HCT116 (cell line): Measurements from ENCODE around the gene IL20RB. TPM values are rescaled to one million over a fixed set of nuclear protein-coding genes. Genes with fewer than 3 reads are reported as not detected.

Experiments used
- ATAC-seq: fragments of 200-7000 bp; cut with Tn5 transposase; 2 replicates; pipeline ENCODE4 v1.9.1; 2020; ENCODE audit warnings: mild to moderate bottlenecking, moderate library complexity
- BruUV-seq: library from RNA; stranded (reverse); fragments of 400-500 nt; replicated peaks from 2 replicates; lab custom pipeline; 2021; lab: Mats Ljungman, UMichigan
- CTCF ChIA-PET: fragments of 300-600 bp; sonication (Branson Sonifier 250); formaldehyde crosslinking; loops from one replicate; lab custom pipeline; 2021; ENCODE audit warnings: antibody characterized with exemption; lab: Charles Lee
- POLR2A ChIA-PET: fragments of 300-600, 350-600 bp; sonication (Branson Sonifier 250); formaldehyde crosslinking; loops from one replicate; lab custom pipeline; 2021; ENCODE audit warnings: antibody characterized with exemption; lab: Charles Lee
- RAD21 ChIA-PET, 2 experiments: fragments of 300-600 bp; sonication (Branson Sonifier 250); formaldehyde crosslinking; loops; one replicate each; lab custom pipeline; 2023; ENCODE audit warnings: low total read pairs in 2 of 2; ENCODE audit not compliant: uncharacterized antibody in 2 of 2, unreplicated experiment in 2 of 2, low non-redundant PET in 1 of 2; lab: Charles Lee
- DNase-seq: peaks from one replicate; pipeline ENCODE4 v3.0.0-alpha.2; 2010; ENCODE audit warnings: low read depth, low spot score
- H2AFZ ChIP-seq: fragments of 200-600 bp; shearing (Covaris generic), sonication (generic); 2 replicates; pipeline ENCODE4 v1.6.1; 2017; ENCODE audit warnings: low read depth, mixed run types, mixed read lengths, antibody characterized with exemption, low read length; ENCODE audit not compliant: poor library complexity, severe bottlenecking
- H3K27ac ChIP-seq: 2 replicates; pipeline ENCODE4 v1.5.1; 2012; ENCODE audit warnings: low read depth, low read length
- H3K27me3 ChIP-seq: fragments of 200-600 bp; sonication (generic); 2 replicates; pipeline ENCODE4 v1.6.1; 2016; ENCODE audit warnings: mixed run types, low read length, mixed read lengths; ENCODE audit not compliant: insufficient read depth
- H3K36me3 ChIP-seq, 2 experiments: fragments of 200-500 bp in 1 of 2; fragments of 200-600 bp in 1 of 2; sonication (Bioruptor generic) in 1 of 2; sonication (generic) in 1 of 2; 2 replicates each; pipeline versions ENCODE4 v1.5.1 to v1.6.1; 2014 to 2016; ENCODE audit warnings: low read length in 2 of 2, inconsistent platforms in 1 of 2, mixed read lengths in 1 of 2, mixed run types in 1 of 2; ENCODE audit not compliant: insufficient read depth in 2 of 2, control insufficient read depth in 1 of 2
- H3K4me1 ChIP-seq, 2 experiments: fragments of 200-600 bp in 1 of 2; sonication (generic) in 1 of 2; 2 replicates each; pipeline versions ENCODE4 v1.5.1 to v1.6.1; 2012 to 2017; ENCODE audit warnings: low read length in 2 of 2, inconsistent platforms in 1 of 2, mild to moderate bottlenecking in 1 of 2, mixed read lengths in 1 of 2, mixed run types in 1 of 2, moderate library complexity in 1 of 2; ENCODE audit not compliant: insufficient read depth in 2 of 2, control insufficient read depth in 1 of 2
- H3K4me2 ChIP-seq: fragments of 200-600 bp; sonication (generic); 2 replicates; pipeline ENCODE4 v1.6.1; 2017; ENCODE audit warnings: mixed run types, low read length, mixed read lengths
- H3K4me3 ChIP-seq, 2 experiments: fragments of 200-600 bp in 1 of 2; sonication (generic) in 1 of 2; replicated peaks in 1 of 2; 2 replicates each; pipeline ENCODE4 v1.5.1; 2011 to 2016; ENCODE audit warnings: low read length in 2 of 2, control low read depth in 1 of 2, low read depth in 1 of 2, mild to moderate bottlenecking in 1 of 2, mixed read lengths in 1 of 2, mixed run types in 1 of 2
- H3K79me2 ChIP-seq: fragments of 200-600 bp; sonication (generic); 2 replicates; pipeline ENCODE4 v1.6.1; 2017; ENCODE audit warnings: mild to moderate bottlenecking, mixed run types, low read length, moderate library complexity, mixed read lengths; ENCODE audit not compliant: insufficient read depth
- H3K9ac ChIP-seq: fragments of 200-600 bp; sonication (generic); 2 replicates; pipeline ENCODE4 v1.6.1; 2016; ENCODE audit warnings: low read length, mixed read lengths
- H3K9me2 ChIP-seq: fragments of 200-600 bp; sonication (generic), shearing (Covaris generic); 2 replicates; pipeline ENCODE4 v1.6.1; 2017; ENCODE audit warnings: mixed run types, mild to moderate bottlenecking, moderate library complexity; ENCODE audit not compliant: insufficient read depth
- H3K9me3 ChIP-seq, 2 experiments: fragments of 200-500 bp in 1 of 2; fragments of 200-600 bp in 1 of 2; sonication (Bioruptor generic) in 1 of 2; sonication (generic) in 1 of 2; 2 replicates each; pipeline ENCODE4 v1.6.1; 2014 to 2017; ENCODE audit warnings: low read length in 2 of 2, mixed read lengths in 2 of 2, inconsistent platforms in 1 of 2, low read depth in 1 of 2, mild to moderate bottlenecking in 1 of 2, mixed run types in 1 of 2, moderate library complexity in 1 of 2; ENCODE audit not compliant: control insufficient read depth in 1 of 2, insufficient read depth in 1 of 2
- H4K20me1 ChIP-seq: fragments of 200-600 bp; sonication (generic), shearing (Covaris generic); 2 replicates; pipeline ENCODE4 v1.6.1; 2017; ENCODE audit warnings: mixed run types, mild to moderate bottlenecking, moderate library complexity; ENCODE audit not compliant: insufficient read depth
- ELF1 ChIP-seq: IDR thresholded peaks from 2 replicates; pipeline ENCODE4 v1.6.1; 2012; ENCODE audit warnings: low read depth, borderline replicate concordance
- JUND ChIP-seq: IDR thresholded peaks from 2 replicates; pipeline ENCODE4 v1.6.1; 2012
- POLR2A ChIP-seq: IDR thresholded peaks from 2 replicates; pipeline ENCODE4 v1.7.0; 2011; ENCODE audit warnings: borderline replicate concordance; ENCODE audit not compliant: insufficient read depth, insufficient read length; ENCODE audit errors: extremely low read depth
- RAD21 ChIP-seq: IDR thresholded peaks from 2 replicates; pipeline ENCODE4 v1.6.1; 2012; ENCODE audit warnings: low read depth, mild to moderate bottlenecking
- TCF7L2 ChIP-seq: IDR thresholded peaks from 2 replicates; pipeline ENCODE4 v1.7.0; 2011; ENCODE audit warnings: borderline replicate concordance, inconsistent platforms; ENCODE audit not compliant: insufficient read depth, insufficient read length; ENCODE audit errors: extremely low read depth
- ZFX ChIP-seq: fragments of 450-650 bp; IDR thresholded peaks from 2 replicates; pipeline ENCODE4 v1.6.1; 2017
- intact Hi-C: fragments of 100-400 bp; cut with micrococcal nuclease; formaldehyde crosslinking; loops from 2 replicates; pipeline ENCODE4 v1.10.0; 2022
- total RNA-seq: library from RNA; stranded (reverse); gene quantifications from one replicate; pipeline ENCODE4 v1.2.1, GENCODE V29; 2021; ENCODE audit not compliant: unreplicated experiment
- TF ChIP-seq, protein P1 (sequence below), 3 experiments: fragments of 200-600 bp in 1 of 3; sonication (generic) in 1 of 3; IDR thresholded peaks in 2 of 3; conservative IDR thresholded peaks in 1 of 3; 2 replicates each; pipeline ENCODE4 v1.5.1; 2012 to 2017; ENCODE audit warnings: low read depth in 2 of 3, low read length in 2 of 3, antibody characterized with exemption in 1 of 3, borderline replicate concordance in 1 of 3, control low read depth in 1 of 3, mild to moderate bottlenecking in 1 of 3, mixed read lengths in 1 of 3, mixed run types in 1 of 3, moderate library complexity in 1 of 3; ENCODE audit not compliant: insufficient read depth in 1 of 3
- TF ChIP-seq, protein P2 (sequence below): IDR thresholded peaks from 2 replicates; pipeline ENCODE4 v1.6.1; 2012
- TF ChIP-seq, protein P3 (sequence below): IDR thresholded peaks from 2 replicates; pipeline ENCODE4 v1.6.1; 2011; ENCODE audit warnings: mild to moderate bottlenecking, low read length, moderate library complexity; ENCODE audit not compliant: insufficient replicate concordance; ENCODE audit errors: extremely low read depth

The IL20RB gene
- total RNA-seq, 1 experiment from 2014 or later, result 6.1 TPM

DNA sequence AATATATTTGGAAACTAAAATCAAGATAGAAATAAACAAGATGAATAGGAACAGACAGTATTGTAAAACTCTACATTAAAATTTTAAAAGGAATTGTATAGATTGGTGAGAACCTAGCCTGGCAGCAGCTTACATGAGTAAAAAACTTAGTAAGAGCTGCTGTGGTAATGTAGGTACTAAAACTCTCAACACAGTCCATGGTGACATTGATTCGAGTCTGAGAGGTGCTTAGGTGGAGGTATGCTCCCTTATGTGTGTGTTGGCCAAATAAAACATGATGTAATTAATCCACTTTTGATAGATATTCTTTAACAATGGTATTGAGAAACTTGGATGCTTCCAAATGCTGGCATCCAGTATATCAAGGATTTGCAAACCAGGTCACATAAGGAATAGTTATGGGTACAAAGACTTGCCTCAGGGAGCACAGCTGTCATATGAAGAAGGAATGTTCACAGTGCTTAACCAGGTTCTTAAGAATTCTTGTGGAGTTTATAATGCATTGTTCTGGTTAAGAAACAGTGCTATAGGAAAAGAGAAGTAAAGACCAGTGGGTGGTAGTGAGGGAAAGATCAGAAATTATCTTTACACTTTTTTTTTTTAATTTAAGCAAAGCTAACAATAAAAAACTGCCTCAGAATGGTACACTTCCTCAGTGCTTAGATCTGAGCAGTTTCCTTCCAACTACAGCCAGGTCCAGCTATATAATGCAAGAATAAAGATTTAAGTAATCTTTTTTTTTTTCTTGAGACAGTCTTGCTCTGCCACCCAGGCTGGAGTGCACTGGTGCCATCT, 24.6 kb upstream of the IL20RB start:
- peaks cover 0 to 4% of the 10 kb centered on the region in 2 experiments; a peak in 1 of 4 replicates for H3K36me3 ChIP-seq
- peaks cover 0 to 11% of the 10 kb centered on the region in 2 experiments; a peak in 1 of 4 replicates for H3K4me1 ChIP-seq
- no peak for ATAC-seq
- H3K9ac ChIP-seq, result no peak overlapping the region
- H4K20me1 ChIP-seq, result no peaks in the 10 kb centered on the region
- no peak for DNase-seq
- intact Hi-C loops, result no loop called here
- POLR2A ChIA-PET, result interaction anchor here (0.5 kb wide), 1 partner anchor 901 kb away, joined by 3 read pairs; no protein-coding TSS in a partner anchor
- no peaks in the 10 kb centered on the region for H3K9me3 ChIP-seq
- CTCF ChIA-PET, result no interaction called here
- H3K27me3 ChIP-seq, result no peaks in the 10 kb centered on the region
- H3K79me2 ChIP-seq, result peaks cover 26% of the 10 kb centered on the region
- H3K4me3 ChIP-seq, result no peak overlapping the region
- no peak overlapping the region for H3K4me2 ChIP-seq
- H2AFZ ChIP-seq, result no peak overlapping the region
- no TSS peak for BruUV-seq
- no peak overlapping the region for H3K27ac ChIP-seq
- no peaks in the 10 kb centered on the region for H3K9me2 ChIP-seq
- RAD21 ChIA-PET, result no interaction called here
- TF ChIP-seq, protein P1, sequence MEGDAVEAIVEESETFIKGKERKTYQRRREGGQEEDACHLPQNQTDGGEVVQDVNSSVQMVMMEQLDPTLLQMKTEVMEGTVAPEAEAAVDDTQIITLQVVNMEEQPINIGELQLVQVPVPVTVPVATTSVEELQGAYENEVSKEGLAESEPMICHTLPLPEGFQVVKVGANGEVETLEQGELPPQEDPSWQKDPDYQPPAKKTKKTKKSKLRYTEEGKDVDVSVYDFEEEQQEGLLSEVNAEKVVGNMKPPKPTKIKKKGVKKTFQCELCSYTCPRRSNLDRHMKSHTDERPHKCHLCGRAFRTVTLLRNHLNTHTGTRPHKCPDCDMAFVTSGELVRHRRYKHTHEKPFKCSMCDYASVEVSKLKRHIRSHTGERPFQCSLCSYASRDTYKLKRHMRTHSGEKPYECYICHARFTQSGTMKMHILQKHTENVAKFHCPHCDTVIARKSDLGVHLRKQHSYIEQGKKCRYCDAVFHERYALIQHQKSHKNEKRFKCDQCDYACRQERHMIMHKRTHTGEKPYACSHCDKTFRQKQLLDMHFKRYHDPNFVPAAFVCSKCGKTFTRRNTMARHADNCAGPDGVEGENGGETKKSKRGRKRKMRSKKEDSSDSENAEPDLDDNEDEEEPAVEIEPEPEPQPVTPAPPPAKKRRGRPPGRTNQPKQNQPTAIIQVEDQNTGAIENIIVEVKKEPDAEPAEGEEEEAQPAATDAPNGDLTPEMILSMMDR (IDR thresholded peaks at IDR 0.05 in 2 of 3, conservative IDR thresholded peaks at IDR 0.05 in 1 of 3; ENCODE audit: borderline replicate concordance in 1 of 3, insufficient read depth in 1 of 3, low read depth in 2 of 3, low read length in 2 of 3), result no peak
- TF ChIP-seq RAD21 (no peak), ELF1 (no peak), ZFX (no peak), POLR2A (no peak), JUND (no peak), TCF7L2 (no peak)
- TF ChIP-seq, protein P2, sequence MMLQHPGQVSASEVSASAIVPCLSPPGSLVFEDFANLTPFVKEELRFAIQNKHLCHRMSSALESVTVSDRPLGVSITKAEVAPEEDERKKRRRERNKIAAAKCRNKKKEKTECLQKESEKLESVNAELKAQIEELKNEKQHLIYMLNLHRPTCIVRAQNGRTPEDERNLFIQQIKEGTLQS, result no peak
- TF ChIP-seq, protein P3, sequence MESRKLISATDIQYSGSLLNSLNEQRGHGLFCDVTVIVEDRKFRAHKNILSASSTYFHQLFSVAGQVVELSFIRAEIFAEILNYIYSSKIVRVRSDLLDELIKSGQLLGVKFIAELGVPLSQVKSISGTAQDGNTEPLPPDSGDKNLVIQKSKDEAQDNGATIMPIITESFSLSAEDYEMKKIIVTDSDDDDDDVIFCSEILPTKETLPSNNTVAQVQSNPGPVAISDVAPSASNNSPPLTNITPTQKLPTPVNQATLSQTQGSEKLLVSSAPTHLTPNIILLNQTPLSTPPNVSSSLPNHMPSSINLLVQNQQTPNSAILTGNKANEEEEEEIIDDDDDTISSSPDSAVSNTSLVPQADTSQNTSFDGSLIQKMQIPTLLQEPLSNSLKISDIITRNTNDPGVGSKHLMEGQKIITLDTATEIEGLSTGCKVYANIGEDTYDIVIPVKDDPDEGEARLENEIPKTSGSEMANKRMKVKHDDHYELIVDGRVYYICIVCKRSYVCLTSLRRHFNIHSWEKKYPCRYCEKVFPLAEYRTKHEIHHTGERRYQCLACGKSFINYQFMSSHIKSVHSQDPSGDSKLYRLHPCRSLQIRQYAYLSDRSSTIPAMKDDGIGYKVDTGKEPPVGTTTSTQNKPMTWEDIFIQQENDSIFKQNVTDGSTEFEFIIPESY, result no peak
- TF ChIP-seq, all 23 proteins: peak for 0
